Transverse colon (tissue), 4 donors: ENCODE results near the gene SLC25A23. TPM values are rescaled to one million over a fixed set of nuclear protein-coding genes. Genes with fewer than 3 reads are reported as not detected.
A peak's percentile ranks its signal among the peaks of the same experiment; 100 is the strongest.
"Not testable (repeated sequence)": the region's sequence is repeated elsewhere in the genome, so short reads cannot be mapped to it uniquely, and the experiment has no call there.

ENCODE experiments used
- DNase-seq: peaks from one replicate; pipeline ENCODE4 v3.0.0-alpha.2; 2019
- H3K27ac ChIP-seq, 4 donors: fragments of 200-600 bp; sonication (generic); 2 replicates each; pipeline ENCODE4 v1.5.1; 2016 to 2018; ENCODE audit warnings: inconsistent platforms in 4 of 4
- H3K27me3 ChIP-seq: fragments of 200-600 bp; sonication (generic); 2 replicates; pipeline ENCODE4 v1.5.1; 2017; ENCODE audit warnings: inconsistent platforms
- H3K36me3 ChIP-seq, 4 donors: fragments of 200-600 bp; sonication (generic); 2 replicates each; pipeline ENCODE4 v1.5.1; 2017 to 2019; ENCODE audit warnings: inconsistent platforms in 4 of 4
- H3K4me1 ChIP-seq, 4 donors: fragments of 200-600 bp; sonication (generic); 2 replicates each; pipeline ENCODE4 v1.5.1; 2017 to 2020; ENCODE audit warnings: inconsistent platforms in 4 of 4
- H3K4me3 ChIP-seq, 4 donors: fragments of 200-600 bp; sonication (generic); 1 replicate in 1 of 4; 2 replicates in 3 of 4; pipeline versions ENCODE4 v1.5.1 to v1.6.1; 2017 to 2019; ENCODE audit warnings: inconsistent platforms in 4 of 4
- H3K9me3 ChIP-seq, 2 donors: fragments of 200-600 bp; sonication (generic); 2 replicates each; pipeline ENCODE4 v1.5.1; 2017 to 2019; ENCODE audit warnings: inconsistent platforms in 2 of 2
- CTCF ChIP-seq, 5 experiments: fragments of 200-600 bp in 3 of 5; fragments of 450-650 bp in 2 of 5; sonication (generic) in 3 of 5; IDR thresholded peaks; 1 replicate in 2 of 5; 2 replicates in 3 of 5; pipeline ENCODE4 v1.5.1; 2016 to 2017; ENCODE audit warnings: antibody characterized with exemption in 5 of 5, inconsistent platforms in 3 of 5, mild to moderate bottlenecking in 2 of 5, moderate library complexity in 1 of 5
- EP300 ChIP-seq: sonication (generic); formaldehyde crosslinking; IDR thresholded peaks from one replicate; pipeline ENCODE4 v1.6.1; 2017; ENCODE audit warnings: antibody characterized with exemption, low read depth
- POLR2A ChIP-seq: fragments of 450-650 bp; IDR thresholded peaks from one replicate; pipeline ENCODE4 v1.6.1; 2016; ENCODE audit warnings: antibody characterized with exemption, mild to moderate bottlenecking, moderate library complexity
- POLR2AphosphoS5 ChIP-seq, 3 donors: sonication (generic); formaldehyde crosslinking; IDR thresholded peaks; one replicate each; pipeline ENCODE4 v1.6.1; 2016; ENCODE audit warnings: antibody characterized with exemption in 3 of 3
- WGBS, 2 donors: methylation state at CpG; one replicate each; pipeline ENCODE4 v1.1.5; 2018; ENCODE audit warnings: low coverage in 1 of 2; 5-methylcytosine and 5-hydroxymethylcytosine counted together
- in situ Hi-C, 4 donors: fragments of 200-750 bp; cut with MboI; loops; one replicate each; pipeline versions ENCODE4 v1.15.0 to v1.15.1; 2017; ENCODE audit warnings: low sequenced_read_pairs in 3 of 4, low pct_ligation_motif_present in 1 of 4, low pct_unique_long_range_greater_than_20kb in 1 of 4
- intact Hi-C: fragments of 100-400 bp; cut with DNase I; formaldehyde crosslinking; loops from one replicate; pipeline ENCODE4 v1.15.1; 2023; ENCODE audit warnings: low total_unique reads
- total RNA-seq, 4 donors: library from RNA; depleted of rRNA; stranded (reverse); fragments of >200 nt; gene quantifications; one replicate each; pipeline ENCODE4 v1.1.0, GENCODE V29; 2016

Gene SLC25A23
- total RNA-seq, result 100 to 1,000 TPM in 3 of 4 donors, 10 to 100 TPM in 1; 77.2 to 216 (median 171) TPM

- Histone ChIP-seq H3K36me3 (peaks cover 0 to 8% (median 3%) of the 10 kb centered on the region in 4 donors), H3K4me3 (peak within 1 kb of the TSS; percentile 50 to 86 (median 77)), H3K27me3 (peaks cover 13% of the 10 kb centered on the region), H3K9me3 (no peaks in the 10 kb centered on the region), H3K27ac (peak within 1 kb of the TSS; percentile 82 to 92 (median 90)), H3K4me1 (peaks cover 9 to 34% (median 27%) of the 10 kb centered on the region in 4 donors)
- intact Hi-C loops, result loop anchor here (5.0 kb wide), 2 partner anchors 1413 to 1487 kb away; partner anchors contain the start of gene PRR36
- TF ChIP-seq CTCF (IDR thresholded peaks at IDR 0.05), result no peak
- peak in 2 of 3 donors; percentile 71 to 75 for TF ChIP-seq POLR2AphosphoS5 (IDR thresholded peaks at IDR 0.05)
- peak; percentile 83 for DNase-seq
- in situ Hi-C loops, result no loop called here
- WGBS, 2 donors, result 4 to 6% methylated on average over 7 to 42 of the region's 70 CpGs
Observed at GRCh38 chr19:6459262-6460098, at the start of gene SLC25A23. SLC25A23 (minus strand) TSS chr19:6459792; CDS start chr19:6459628, 164 bp downstream.

GRCh38 chr19:6508028-6508771 lies 48.6 kb upstream of the SLC25A23 start:
- in situ Hi-C loops, result loop anchor here in 2 of 4 donors (25.0 kb wide), 2 partner anchors 129 to 354 kb away; no protein-coding TSS in a partner anchor
- WGBS, 2 donors, result 80 to 82% methylated on average over 5 to 9 of the region's 9 CpGs
- H3K36me3 ChIP-seq, DNase-seq, H3K9me3 ChIP-seq, H3K27me3 ChIP-seq, H3K4me3 ChIP-seq, intact Hi-C loops, H3K27ac ChIP-seq, H3K4me1 ChIP-seq: not testable (repeated sequence)

- intact Hi-C loops (no loop called here), in situ Hi-C loops (loop anchor here in 2 of 4 donors (25.0 kb wide), 2 partner anchors 134 to 359 kb away; no protein-coding TSS in a partner anchor)
- 78% methylated on average over 9 of the region's 9 CpGs; no CpG with 5 or more reads in 1 of the 2 donors for WGBS, 2 donors
- peaks cover 45% of the 10 kb centered on the region for H3K27me3 ChIP-seq
- TF ChIP-seq POLR2AphosphoS5 (IDR thresholded peaks at IDR 0.05) (no peak), EP300 (no peak), POLR2A (no peak)
- no peaks in the 10 kb centered on the region for H3K36me3 ChIP-seq
- DNase-seq, result no peak
- peaks cover 0 to 11% (median 10%) of the 10 kb centered on the region in 4 donors for H3K4me1 ChIP-seq
- H3K27ac ChIP-seq, result no peak overlapping the region
- H3K9me3 ChIP-seq, result no peaks in the 10 kb centered on the region
- no peak overlapping the region for H3K4me3 ChIP-seq
Observed at GRCh38 chr19:6503407-6504201, 44.0 kb upstream of the SLC25A23 start.

- in situ Hi-C loops, result loop anchor here in 2 of 4 donors (25.0 kb wide), 2 partner anchors 135 to 360 kb away; no protein-coding TSS in a partner anchor
- H3K36me3 ChIP-seq, result no peaks in the 10 kb centered on the region
- intact Hi-C loops, result no loop called here
- peak within 1 kb of the TSS; percentile 10 to 32 (median 24) for H3K4me3 ChIP-seq
- WGBS, 2 donors, result 2% methylated on average over 31 of the region's 71 CpGs; no CpG with 5 or more reads in 1 of the 2 donors
- no peak within 1 kb of the TSS for H3K27ac ChIP-seq
- peaks cover 45% of the 10 kb centered on the region for H3K27me3 ChIP-seq
- no peaks in the 10 kb centered on the region for H3K9me3 ChIP-seq
- TF ChIP-seq POLR2A (no peak), EP300 (no peak), CTCF (IDR thresholded peaks at IDR 0.05) (no peak), POLR2AphosphoS5 (IDR thresholded peaks at IDR 0.05) (no peak)
- peak; percentile 28 for DNase-seq
- peaks cover 0 to 11% (median 10%) of the 10 kb centered on the region in 4 donors for H3K4me1 ChIP-seq
Observed at GRCh38 chr19:6501740-6502648, 42.4 kb upstream of the SLC25A23 start, which contains the start of gene TUBB4A. TUBB4A (minus strand) TSS chr19:6502309; CDS start chr19:6502212, 97 bp downstream.
